ENCODE data around the gene KCTD1. TPM values are rescaled to one million over a fixed set of nuclear protein-coding genes. Genes with fewer than 3 reads are reported as not detected.

The KCTD1 gene
- total RNA-seq, 1 donor, result 18.6 TPM

- no peak overlapping the region for H3K4me3 ChIP-seq (ENCODE audit: low read depth, low read length)
- no peak for TF ChIP-seq CTCF (IDR thresholded peaks at IDR 0.05; ENCODE audit: insufficient read depth, low read depth, low read length)
- DNase-seq (ENCODE audit: low read depth), result no peak
Observed at GRCh38 chr18:26515643-26516487, 32.5 kb downstream of the KCTD1 start.

- no peak for TF ChIP-seq CTCF (IDR thresholded peaks at IDR 0.05; ENCODE audit: insufficient read depth, low read depth, low read length)
- no peak for DNase-seq (ENCODE audit: low read depth)
- no peak overlapping the region for H3K4me3 ChIP-seq (ENCODE audit: low read depth, low read length)
Observed at GRCh38 chr18:26511339-26512071, 36.8 kb downstream of the KCTD1 start.

- no peak for DNase-seq (ENCODE audit: low read depth)
- H3K4me3 ChIP-seq (ENCODE audit: low read depth, low read length), result no peak overlapping the region
- no peak for TF ChIP-seq CTCF (IDR thresholded peaks at IDR 0.05; ENCODE audit: insufficient read depth, low read depth, low read length)
Observed at GRCh38 chr18:26510337-26510736, 38.0 kb downstream of the KCTD1 start.

- DNase-seq (ENCODE audit: low read depth), result no peak
- no peak for TF ChIP-seq CTCF (IDR thresholded peaks at IDR 0.05; ENCODE audit: insufficient read depth, low read depth, low read length)
- H3K4me3 ChIP-seq (ENCODE audit: low read depth, low read length), result no peak overlapping the region
Observed at GRCh38 chr18:26506012-26506411, 42.3 kb downstream of the KCTD1 start.

GRCh38 chr18:26504831-26505230 lies 43.5 kb downstream of the KCTD1 start:
- no peak for DNase-seq (ENCODE audit: low read depth)
- no peak for TF ChIP-seq CTCF (IDR thresholded peaks at IDR 0.05; ENCODE audit: insufficient read depth, low read depth, low read length)
- no peak overlapping the region for H3K4me3 ChIP-seq (ENCODE audit: low read depth, low read length)

- no peak for TF ChIP-seq CTCF (IDR thresholded peaks at IDR 0.05; ENCODE audit: insufficient read depth, low read depth, low read length)
- no peak overlapping the region for H3K4me3 ChIP-seq (ENCODE audit: low read depth, low read length)
- no peak for DNase-seq (ENCODE audit: low read depth)
Observed at GRCh38 chr18:26503382-26503781, 45.0 kb downstream of the KCTD1 start.

Measured in fibroblast of villous mesenchyme (primary cell).